ENCODE data around the gene MDK.

The MDK gene

DNA sequence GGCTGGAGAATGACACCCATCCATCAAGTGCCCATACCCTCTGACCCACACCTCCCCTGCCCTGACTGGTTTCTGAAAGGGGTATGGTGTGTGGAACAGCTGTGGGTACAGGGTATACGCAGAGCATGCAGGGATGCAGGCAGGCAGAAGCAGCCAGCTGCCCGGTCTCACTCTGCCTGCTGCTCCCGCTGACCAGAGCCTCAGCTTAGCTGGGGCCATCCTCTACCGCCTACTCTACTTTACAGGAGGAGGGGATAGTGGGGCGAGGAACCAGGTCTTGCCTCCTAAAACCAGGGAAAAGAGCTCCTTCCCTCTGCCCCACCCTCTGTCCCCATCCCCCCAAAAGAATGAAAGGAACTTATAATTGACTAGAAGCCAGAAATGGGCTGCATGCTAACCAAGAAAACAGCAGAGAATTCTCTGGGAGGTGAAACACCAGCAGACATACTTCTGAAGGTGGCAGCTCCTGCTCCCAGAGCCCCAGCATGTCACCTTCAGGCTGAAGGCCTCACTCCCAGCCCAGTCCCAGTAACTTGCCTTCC lies 23.1 kb downstream of the MDK start:
- no peak for DNase-seq (ENCODE audit: low spot score)

DNA sequence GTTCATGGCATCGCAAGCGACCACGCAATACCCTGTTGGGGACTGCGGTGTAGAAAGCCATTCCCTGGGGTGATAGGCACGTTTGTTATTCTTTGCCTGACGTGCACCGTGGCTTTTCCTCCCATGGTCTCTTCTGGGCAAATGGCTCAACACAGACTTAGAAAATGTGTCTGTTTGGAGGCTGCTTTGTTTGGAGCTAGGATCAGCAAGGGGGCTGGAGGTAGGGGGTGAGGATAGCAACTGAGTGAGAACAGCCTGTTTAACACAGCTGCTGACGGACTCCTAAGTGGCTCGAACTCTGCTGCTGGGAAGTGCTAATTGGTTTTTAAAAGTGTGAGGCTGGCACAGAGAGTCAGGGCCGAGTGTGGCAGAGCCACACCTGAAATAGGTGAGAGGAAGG lies 26.2 kb downstream of the MDK start:
- DNase-seq (ENCODE audit: low spot score): no peak

- no peak for DNase-seq (ENCODE audit: low spot score)
Observed at GRCh38 chr11:46408407-46408986, 27.0 kb downstream of the MDK start.

DNA sequence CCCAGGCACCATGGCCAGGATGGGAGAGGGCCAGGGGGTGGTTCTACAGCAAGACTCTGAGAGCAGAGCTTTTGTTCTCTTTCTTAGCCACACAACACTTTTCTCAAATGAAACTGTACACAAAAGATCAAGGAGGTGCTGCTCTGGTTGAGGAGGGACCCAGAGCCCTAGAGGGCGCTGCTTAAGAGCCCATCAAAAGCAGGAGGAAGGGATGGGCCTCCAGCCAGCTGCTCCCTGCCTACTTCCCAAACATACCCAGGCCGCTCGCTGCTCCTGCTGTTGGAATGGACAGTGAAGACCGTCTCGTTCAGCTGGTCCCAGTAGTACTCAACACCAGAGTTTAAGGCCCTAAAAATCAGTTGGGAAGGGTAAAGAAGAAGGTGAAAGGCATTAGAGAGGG lies 28.6 kb downstream of the MDK start:
- peak; percentile 69 for DNase-seq (ENCODE audit: low spot score)

DNA sequence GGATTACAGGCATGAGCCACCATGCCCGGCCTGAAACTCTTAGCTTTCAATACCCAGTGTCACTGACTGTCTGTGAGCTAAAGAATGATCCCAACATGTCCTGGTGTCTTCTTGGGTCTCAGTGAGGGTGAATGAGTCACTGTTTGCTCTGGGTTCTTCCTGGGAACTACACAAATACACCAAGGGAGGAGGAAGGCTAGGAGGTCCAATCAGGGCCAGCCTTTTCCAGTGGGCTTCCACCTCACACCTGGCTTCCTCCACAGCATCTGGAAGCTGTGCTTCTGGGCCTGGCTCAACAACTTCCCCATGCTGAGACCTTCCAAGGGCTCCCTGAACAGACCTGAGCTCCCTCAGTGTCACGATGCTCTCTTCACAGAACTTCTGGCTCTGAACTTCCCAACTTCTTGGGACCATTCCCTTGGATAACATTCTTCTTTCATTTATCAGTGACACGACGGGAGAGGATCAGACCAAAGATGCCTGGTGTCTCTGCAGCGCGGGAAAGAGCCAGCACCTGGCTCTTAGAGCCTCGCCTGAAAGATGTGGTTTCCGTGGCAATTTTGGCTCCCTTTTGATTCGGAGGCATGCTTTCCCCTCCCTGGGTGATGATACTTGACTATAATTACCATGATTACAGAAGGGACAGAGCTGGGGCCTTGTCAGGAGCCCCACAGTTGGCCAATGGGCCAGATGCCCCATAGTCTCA lies 32.4 kb downstream of the MDK start:
- no peak for DNase-seq (ENCODE audit: low spot score)

DNA sequence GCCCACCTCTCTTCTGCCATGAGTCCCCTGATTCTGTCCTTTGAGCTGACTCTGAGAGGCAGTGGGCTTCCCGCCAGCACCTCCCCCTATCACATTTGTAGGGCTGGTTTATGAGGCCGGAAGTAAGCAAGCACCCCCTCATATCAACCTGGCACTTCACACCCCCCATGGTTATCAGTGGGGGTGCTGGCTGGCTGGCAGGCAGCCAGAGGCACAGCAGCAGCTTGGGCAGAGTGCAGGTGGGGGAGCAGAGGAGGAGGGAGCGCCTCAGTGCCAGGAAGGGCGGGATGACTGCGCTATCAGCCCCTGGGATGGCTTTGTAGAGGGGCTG lies 33.0 kb downstream of the MDK start:
- DNase-seq (ENCODE audit: low spot score): no peak

DNA sequence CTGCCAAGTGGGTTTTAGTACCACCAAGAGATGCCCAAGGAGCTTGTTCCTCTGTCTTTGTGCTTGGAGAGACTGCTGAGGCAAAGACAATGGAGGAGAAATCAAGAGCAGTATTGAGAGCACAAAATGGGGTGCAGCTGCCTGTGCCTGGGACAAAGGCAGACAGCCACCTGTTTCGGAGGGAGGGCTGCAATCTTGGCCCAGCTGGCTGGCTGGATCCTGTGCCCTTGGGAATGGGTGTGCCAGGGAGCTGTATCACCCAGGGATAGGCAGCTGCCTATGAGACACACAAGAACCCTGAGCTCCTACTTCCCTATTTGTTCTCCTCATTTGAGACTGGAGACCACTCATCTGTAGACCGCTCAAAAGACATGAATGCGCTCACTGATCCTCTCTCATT lies 33.4 kb downstream of the MDK start:
- DNase-seq (ENCODE audit: low spot score): no peak

DNA sequence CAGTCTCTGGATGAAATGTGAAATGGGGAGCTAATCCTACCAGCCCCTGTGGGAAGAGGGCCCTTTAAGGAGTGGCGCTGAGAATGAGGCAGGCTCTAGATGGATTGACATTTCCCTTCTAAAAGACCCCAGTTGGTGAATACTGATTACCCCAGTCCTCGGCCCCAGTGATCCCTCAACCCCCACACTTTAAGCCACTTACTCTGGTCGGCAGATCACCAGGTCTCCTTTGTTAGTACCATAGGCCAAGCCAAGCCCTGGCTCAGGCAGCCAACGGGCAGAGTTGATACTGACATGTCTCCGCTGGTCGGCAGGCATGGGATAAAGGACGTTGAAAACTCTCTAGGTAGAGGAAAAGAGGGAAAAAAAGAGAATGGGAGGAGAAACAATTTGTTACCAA lies 36.2 kb downstream of the MDK start:
- peak; percentile 26 for DNase-seq (ENCODE audit: low spot score)

DNA sequence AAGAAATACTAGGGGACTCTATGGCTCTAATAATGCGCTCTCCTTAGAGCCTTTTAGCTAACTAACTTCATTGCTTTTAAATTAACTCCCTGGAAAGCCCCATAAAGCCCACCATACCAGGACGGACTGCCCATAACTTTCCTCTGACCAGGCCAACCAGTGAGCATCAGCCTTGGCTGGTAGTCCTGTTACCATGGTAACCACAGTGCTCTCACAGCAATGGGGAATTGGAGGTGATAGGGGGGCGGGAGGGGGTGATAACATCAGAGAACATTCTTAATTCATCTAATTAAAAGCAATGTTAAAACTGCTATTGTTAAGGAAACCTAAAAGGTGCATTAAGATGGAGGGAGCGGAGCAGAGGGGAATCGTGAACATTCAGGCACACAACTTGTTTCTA lies 37.3 kb downstream of the MDK start:
- peak; percentile 44 for DNase-seq (ENCODE audit: low spot score)

DNA sequence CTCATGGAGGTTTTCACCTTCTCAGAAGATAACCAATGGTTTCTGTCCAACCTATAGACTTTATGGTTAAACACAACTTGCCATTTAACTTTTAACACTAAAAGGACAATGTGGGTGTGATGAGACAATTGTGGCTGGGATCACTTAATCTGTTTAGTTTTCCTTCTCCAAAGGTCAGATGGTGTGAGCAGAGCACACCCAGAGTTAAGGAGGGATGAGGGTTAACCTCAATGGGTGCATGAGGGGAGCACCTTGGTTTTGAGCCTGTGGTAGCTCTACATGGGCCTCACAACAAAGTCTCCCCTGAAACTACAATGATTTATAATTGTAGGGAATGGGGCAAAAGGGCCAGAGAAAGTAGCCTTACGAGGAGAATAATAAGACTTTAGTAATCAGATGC lies 39.0 kb downstream of the MDK start:
- DNase-seq (ENCODE audit: low spot score): no peak

- DNase-seq (ENCODE audit: low spot score): no peak
Observed at GRCh38 chr11:46421257-46421880, 39.9 kb downstream of the MDK start.

- no peak for DNase-seq (ENCODE audit: low spot score)
Observed at GRCh38 chr11:46422588-46422987, 41.1 kb downstream of the MDK start.

GRCh38 chr11:46426233-46426991 lies 44.9 kb downstream of the MDK start:
- no peak for DNase-seq (ENCODE audit: low spot score)

DNA sequence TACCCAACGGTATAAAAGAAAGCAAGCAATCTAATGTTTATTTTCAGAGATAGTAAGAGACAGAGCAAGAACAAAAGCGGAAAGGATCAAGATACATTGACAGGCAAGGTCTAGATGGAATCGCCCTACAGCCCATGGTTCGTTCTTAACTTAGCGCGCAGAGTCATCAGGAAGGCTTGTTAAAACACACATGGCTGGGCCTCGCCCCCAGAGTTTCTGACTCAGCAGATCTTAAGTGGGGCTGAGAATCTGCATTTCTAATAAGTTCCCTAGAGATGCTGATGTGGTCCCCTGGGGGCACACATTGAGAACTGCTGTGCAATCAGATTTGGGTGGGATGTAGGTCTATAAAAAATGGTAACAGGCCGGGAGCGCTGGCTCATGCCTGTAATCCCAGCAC lies 45.9 kb downstream of the MDK start:
- no peak for DNase-seq (ENCODE audit: low spot score)

- DNase-seq (ENCODE audit: low spot score): no peak
Observed at GRCh38 chr11:46429717-46430116, 48.2 kb downstream of the MDK start.

- no peak for DNase-seq (ENCODE audit: low spot score)
Observed at GRCh38 chr11:46431211-46431610, 49.7 kb downstream of the MDK start.

All from iPS-NIHi11 (cell line).